Raji (cell line): ENCODE measurements around the gene PER1.

Experiments
- POLR2A ChIP-seq: IDR thresholded peaks from 2 replicates; pipeline ENCODE4 v1.6.1; 2011; ENCODE audit warnings: low read depth, low read length, control low read depth; ENCODE audit not compliant: insufficient read depth

The PER1 gene

GRCh38 chr17:8161289-8162232 lies 9.4 kb upstream of the PER1 start:
- no peak for TF ChIP-seq POLR2A

- no peak for TF ChIP-seq POLR2A
These were observed 8.6 kb upstream of the PER1 start for GRCh38 chr17:8160741-8161221.

GRCh38 chr17:8160224-8160577 lies 8.0 kb upstream of the PER1 start:
- no peak for TF ChIP-seq POLR2A

- TF ChIP-seq POLR2A, result no peak
These were observed 7.4 kb upstream of the PER1 start for GRCh38 chr17:8159459-8160223.

- no peak for TF ChIP-seq POLR2A
These were observed 6.8 kb upstream of the PER1 start for GRCh38 chr17:8159032-8159400.

GRCh38 chr17:8158267-8159031 lies 6.2 kb upstream of the PER1 start:
- TF ChIP-seq POLR2A, result no peak

- TF ChIP-seq POLR2A, result peak; percentile 49
These were observed 4.2 kb upstream of the PER1 start for GRCh38 chr17:8156246-8156992.

- TF ChIP-seq POLR2A, result no peak
These were observed 3.7 kb upstream of the PER1 start for GRCh38 chr17:8155996-8156245.

- TF ChIP-seq POLR2A, result no peak
These were observed 3.2 kb upstream of the PER1 start for GRCh38 chr17:8155231-8155995.

GRCh38 chr17:8154608-8155155 lies 2.5 kb upstream of the PER1 start:
- no peak for TF ChIP-seq POLR2A

GRCh38 chr17:8153957-8154607 lies 1.9 kb upstream of the PER1 start:
- peak; percentile 18; the same call in 1 of the 2 replicates for TF ChIP-seq POLR2A

- TF ChIP-seq POLR2A, result no peak
These were observed 1.3 kb upstream of the PER1 start for GRCh38 chr17:8153525-8153956.

GRCh38 chr17:8153031-8153451 lies 837 bp upstream of the PER1 start:
- no peak for TF ChIP-seq POLR2A

- TF ChIP-seq POLR2A, result no peak
These were observed 528 bp downstream of the PER1 start for GRCh38 chr17:8151641-8152111.
